Measurements from ENCODE around the gene UMAD1. TPM values are rescaled to one million over a fixed set of nuclear protein-coding genes. Genes with fewer than 3 reads are reported as not detected.

Gene UMAD1
- total and polyA plus RNA-seq, 2 experiments from 2014 or later: 8.4 to 12.4 TPM

DNA sequence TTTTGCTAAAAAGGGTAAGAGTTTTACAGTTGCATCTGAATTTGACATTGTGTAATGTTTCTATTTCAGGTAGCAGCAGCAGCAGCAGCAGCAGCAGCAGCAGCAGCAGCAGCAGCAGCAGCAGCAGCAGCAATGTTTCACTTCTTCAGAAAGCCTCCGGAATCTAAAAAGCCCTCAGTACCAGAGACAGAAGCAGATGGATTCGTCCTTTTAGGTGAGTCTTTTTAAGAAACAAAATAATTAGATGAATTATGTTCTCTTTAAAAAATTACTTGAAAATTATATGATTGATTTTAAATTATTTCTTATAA lies 32.6 kb downstream of the UMAD1 start (continued):
- TF ChIP-seq, protein P1, sequence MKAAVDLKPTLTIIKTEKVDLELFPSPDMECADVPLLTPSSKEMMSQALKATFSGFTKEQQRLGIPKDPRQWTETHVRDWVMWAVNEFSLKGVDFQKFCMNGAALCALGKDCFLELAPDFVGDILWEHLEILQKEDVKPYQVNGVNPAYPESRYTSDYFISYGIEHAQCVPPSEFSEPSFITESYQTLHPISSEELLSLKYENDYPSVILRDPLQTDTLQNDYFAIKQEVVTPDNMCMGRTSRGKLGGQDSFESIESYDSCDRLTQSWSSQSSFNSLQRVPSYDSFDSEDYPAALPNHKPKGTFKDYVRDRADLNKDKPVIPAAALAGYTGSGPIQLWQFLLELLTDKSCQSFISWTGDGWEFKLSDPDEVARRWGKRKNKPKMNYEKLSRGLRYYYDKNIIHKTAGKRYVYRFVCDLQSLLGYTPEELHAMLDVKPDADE (IDR thresholded peaks at IDR 0.05): no peak
- TF ChIP-seq STAT1 (IDR thresholded peaks at IDR 0.05; ENCODE audit: unreplicated experiment) (no peak), EZH2 (IDR thresholded peaks at IDR 0.05; ENCODE audit: low read depth, unreplicated experiment) (no peak), CREB1 (CRISPR knock-in tag; IDR thresholded peaks at IDR 0.05; ENCODE audit: low read depth) (no peak), JUNB (IDR thresholded peaks at IDR 0.05; ENCODE audit: unreplicated experiment) (no peak), ZNF114 (CRISPR knock-in tag; IDR thresholded peaks at IDR 0.05) (no peak), NANOG (IDR thresholded peaks at IDR 0.05; ENCODE audit: borderline replicate concordance) (no peak), ZNF331 (CRISPR knock-in tag; IDR thresholded peaks at IDR 0.05; ENCODE audit: low read depth) (no peak)
- TF ChIP-seq, protein P2, sequence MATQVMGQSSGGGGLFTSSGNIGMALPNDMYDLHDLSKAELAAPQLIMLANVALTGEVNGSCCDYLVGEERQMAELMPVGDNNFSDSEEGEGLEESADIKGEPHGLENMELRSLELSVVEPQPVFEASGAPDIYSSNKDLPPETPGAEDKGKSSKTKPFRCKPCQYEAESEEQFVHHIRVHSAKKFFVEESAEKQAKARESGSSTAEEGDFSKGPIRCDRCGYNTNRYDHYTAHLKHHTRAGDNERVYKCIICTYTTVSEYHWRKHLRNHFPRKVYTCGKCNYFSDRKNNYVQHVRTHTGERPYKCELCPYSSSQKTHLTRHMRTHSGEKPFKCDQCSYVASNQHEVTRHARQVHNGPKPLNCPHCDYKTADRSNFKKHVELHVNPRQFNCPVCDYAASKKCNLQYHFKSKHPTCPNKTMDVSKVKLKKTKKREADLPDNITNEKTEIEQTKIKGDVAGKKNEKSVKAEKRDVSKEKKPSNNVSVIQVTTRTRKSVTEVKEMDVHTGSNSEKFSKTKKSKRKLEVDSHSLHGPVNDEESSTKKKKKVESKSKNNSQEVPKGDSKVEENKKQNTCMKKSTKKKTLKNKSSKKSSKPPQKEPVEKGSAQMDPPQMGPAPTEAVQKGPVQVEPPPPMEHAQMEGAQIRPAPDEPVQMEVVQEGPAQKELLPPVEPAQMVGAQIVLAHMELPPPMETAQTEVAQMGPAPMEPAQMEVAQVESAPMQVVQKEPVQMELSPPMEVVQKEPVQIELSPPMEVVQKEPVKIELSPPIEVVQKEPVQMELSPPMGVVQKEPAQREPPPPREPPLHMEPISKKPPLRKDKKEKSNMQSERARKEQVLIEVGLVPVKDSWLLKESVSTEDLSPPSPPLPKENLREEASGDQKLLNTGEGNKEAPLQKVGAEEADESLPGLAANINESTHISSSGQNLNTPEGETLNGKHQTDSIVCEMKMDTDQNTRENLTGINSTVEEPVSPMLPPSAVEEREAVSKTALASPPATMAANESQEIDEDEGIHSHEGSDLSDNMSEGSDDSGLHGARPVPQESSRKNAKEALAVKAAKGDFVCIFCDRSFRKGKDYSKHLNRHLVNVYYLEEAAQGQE (IDR thresholded peaks at IDR 0.05; ENCODE audit: unreplicated experiment): no peak

DNA sequence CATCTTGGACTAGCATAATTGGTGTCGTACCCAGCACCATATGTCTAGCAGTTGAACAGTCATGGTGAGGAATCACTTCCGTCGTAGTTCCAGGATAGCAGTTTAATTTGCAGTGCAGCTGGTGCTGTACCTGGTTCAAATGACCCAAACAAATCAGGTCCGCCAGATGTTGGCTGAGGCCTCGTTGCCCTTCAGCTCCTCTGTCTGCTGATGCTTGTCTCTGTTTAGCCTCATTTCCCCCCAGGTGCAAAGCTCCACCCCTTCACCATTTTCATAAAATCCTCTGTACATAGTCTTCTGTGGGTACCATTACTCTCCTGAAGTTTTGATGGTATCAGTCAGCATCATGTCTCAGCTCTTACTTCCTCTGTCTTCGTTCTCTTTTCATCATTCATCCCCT lies 35.1 kb downstream of the UMAD1 start:
- Histone ChIP-seq H2AFZ (no peak overlapping the region), H3K9me2 (ENCODE audit: insufficient read depth) (no peaks in the 10 kb centered on the region; the same call in 1 of the 2 replicates), H3K4me3 (no peak overlapping the region), H3K79me2 (replicated peaks; ENCODE audit: insufficient read depth) (0 out of 2 replicates have a peak, but pooled peaks cover 2% of the 10 kb centered on the region), H3K27me3 (ENCODE audit: insufficient read depth) (no peaks in the 10 kb centered on the region), H4K20me1 (replicated peaks; ENCODE audit: insufficient read depth) (no peaks in the 10 kb centered on the region), H3K4me1 (ENCODE audit: insufficient read depth) (peaks cover 9% of the 10 kb centered on the region; the same call in 1 of the 2 replicates), H3F3A (replicated peaks; ENCODE audit: low read depth) (no peaks in the 10 kb centered on the region), H3K27ac (ENCODE audit: low read depth) (no peak overlapping the region), H3K4me2 (no peak overlapping the region), H3K36me3 (ENCODE audit: insufficient read depth) (no peaks in the 10 kb centered on the region)
- Mint-ChIP-seq H3K9me3 (peaks cover 4% of the 10 kb centered on the region; the same call in 1 of the 3 replicates), H3K4me3 (no peak overlapping the region), H3K36me3 (ENCODE audit: low read depth) (peaks cover 12% of the 10 kb centered on the region), H3K27ac (no peak overlapping the region), H3K4me1 (peaks cover 10% of the 10 kb centered on the region; the same call in 2 of the 3 replicates), H3K27me3 (ENCODE audit: insufficient read depth, low read depth, poor library complexity) (no peaks in the 10 kb centered on the region)
- DNase-seq (ENCODE audit: low spot score) (no peak), ATAC-seq (no peak)
- TF ChIP-seq POLR2AphosphoS5 (IDR thresholded peaks at IDR 0.05; ENCODE audit: low read depth) (no peak), EZH2 (IDR thresholded peaks at IDR 0.05; ENCODE audit: low read depth, unreplicated experiment) (no peak), ZNF331 (CRISPR knock-in tag; IDR thresholded peaks at IDR 0.05; ENCODE audit: low read depth) (no peak), CREB1 (CRISPR knock-in tag; IDR thresholded peaks at IDR 0.05; ENCODE audit: low read depth) (no peak), NANOG (IDR thresholded peaks at IDR 0.05; ENCODE audit: borderline replicate concordance) (no peak)
- TF ChIP-seq, protein P2 (IDR thresholded peaks at IDR 0.05; ENCODE audit: unreplicated experiment): no peak
- TF ChIP-seq, protein P3, sequence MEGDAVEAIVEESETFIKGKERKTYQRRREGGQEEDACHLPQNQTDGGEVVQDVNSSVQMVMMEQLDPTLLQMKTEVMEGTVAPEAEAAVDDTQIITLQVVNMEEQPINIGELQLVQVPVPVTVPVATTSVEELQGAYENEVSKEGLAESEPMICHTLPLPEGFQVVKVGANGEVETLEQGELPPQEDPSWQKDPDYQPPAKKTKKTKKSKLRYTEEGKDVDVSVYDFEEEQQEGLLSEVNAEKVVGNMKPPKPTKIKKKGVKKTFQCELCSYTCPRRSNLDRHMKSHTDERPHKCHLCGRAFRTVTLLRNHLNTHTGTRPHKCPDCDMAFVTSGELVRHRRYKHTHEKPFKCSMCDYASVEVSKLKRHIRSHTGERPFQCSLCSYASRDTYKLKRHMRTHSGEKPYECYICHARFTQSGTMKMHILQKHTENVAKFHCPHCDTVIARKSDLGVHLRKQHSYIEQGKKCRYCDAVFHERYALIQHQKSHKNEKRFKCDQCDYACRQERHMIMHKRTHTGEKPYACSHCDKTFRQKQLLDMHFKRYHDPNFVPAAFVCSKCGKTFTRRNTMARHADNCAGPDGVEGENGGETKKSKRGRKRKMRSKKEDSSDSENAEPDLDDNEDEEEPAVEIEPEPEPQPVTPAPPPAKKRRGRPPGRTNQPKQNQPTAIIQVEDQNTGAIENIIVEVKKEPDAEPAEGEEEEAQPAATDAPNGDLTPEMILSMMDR (conservative IDR thresholded peaks at IDR 0.05; ENCODE audit: low read depth in 2 of 2): no peak
